Measurements from ENCODE around the gene SUSD4. TPM values are rescaled to one million over a fixed set of nuclear protein-coding genes. Genes with fewer than 3 reads are reported as not detected.

Gene SUSD4
- total RNA-seq, 1 donor from 2014 or later = 0.79 TPM

DNA sequence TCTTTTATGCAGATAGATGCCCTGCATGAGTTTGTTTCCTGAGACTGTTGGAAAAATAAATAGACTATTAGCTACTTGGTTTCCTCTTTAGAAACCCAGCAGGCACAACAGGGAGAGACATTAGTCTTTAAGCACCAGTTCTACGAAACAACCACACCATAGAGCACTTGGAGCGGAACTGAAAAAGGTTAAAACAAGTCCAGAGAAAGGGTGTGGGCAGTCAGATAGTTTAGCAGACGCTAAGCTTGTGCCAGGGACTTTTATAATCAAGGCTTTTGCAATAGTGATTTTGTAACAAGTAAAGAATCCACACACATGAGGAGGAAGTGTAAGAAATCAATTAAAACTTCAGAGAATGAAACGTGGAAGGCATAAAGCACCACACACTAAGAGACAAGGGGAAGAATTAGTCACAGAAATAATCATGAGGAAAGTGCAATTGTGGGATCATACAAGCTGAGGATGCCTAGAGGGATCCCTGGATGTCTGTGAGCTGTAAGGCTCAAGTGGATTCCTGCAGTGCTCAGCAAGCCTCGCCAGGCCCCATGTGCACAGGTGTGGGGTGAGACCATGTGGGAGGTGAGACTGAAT, 183.2 kb downstream of the SUSD4 start:
- H3K36me3 ChIP-seq (ENCODE audit: control insufficient read depth, insufficient read depth, low read length) = no peaks in the 10 kb centered on the region
- no peak for TF ChIP-seq CTCF (IDR thresholded peaks at IDR 0.05; ENCODE audit: insufficient read depth, low read length, severe bottlenecking)
- no peaks in the 10 kb centered on the region for H3K27me3 ChIP-seq (ENCODE audit: control insufficient read depth, insufficient read depth, low read length)
- FAIRE-seq (peak; percentile 89), DNase-seq (ENCODE audit: low read depth) (peak; percentile 87)
- no peak overlapping the region for H3K4me3 ChIP-seq (ENCODE audit: low read depth, low read length)

DNA sequence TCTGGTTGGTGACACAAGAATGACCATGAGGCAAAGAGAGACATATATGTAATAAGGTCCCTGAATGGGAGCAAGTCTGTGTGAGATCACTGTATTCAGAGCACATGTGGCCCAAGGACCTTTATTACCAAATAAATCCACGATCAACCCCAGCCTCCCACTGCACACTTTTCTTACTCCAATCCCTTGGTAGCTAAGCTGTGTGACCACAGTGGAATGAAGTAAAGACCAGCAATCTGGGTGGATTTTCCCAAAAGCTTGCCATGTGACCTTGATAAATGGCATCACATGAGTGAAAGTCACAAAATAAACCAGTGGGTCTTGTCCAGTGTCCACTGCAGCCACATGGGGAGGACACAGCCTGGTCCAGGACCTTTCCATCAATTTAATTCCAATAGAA, 184.2 kb downstream of the SUSD4 start:
- no peak for DNase-seq (ENCODE audit: low read depth)
- Histone ChIP-seq H3K36me3 (ENCODE audit: control insufficient read depth, insufficient read depth, low read length) (no peaks in the 10 kb centered on the region), H3K4me3 (ENCODE audit: low read depth, low read length) (no peak overlapping the region), H3K27me3 (ENCODE audit: control insufficient read depth, insufficient read depth, low read length) (no peaks in the 10 kb centered on the region)
- TF ChIP-seq CTCF (IDR thresholded peaks at IDR 0.05; ENCODE audit: insufficient read depth, low read length, severe bottlenecking) = no peak
- no peak for FAIRE-seq

DNA sequence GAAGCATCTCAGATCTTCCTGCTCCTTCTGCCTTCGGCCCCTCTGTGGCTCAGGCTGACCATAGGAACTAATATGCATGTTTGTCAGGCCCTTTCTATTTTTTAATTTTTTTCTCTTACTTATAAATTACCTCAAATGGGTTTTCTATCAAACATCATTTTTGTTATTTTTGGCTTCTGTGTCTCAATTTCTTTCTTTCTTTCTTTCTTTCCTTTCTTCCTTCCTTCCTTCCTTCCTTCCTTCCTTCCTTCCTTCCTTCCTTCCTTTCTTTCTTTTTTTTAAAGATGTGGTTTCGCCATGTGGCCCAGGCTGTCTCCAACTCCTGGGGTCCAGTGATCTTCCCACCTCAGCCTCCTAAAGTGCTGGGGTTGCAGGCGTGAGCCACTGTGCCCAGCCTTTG, 184.7 kb downstream of the SUSD4 start:
- FAIRE-seq (no peak), DNase-seq (ENCODE audit: low read depth) (no peak)
- Histone ChIP-seq H3K36me3 (ENCODE audit: control insufficient read depth, insufficient read depth, low read length) (no peaks in the 10 kb centered on the region), H3K4me3 (ENCODE audit: low read depth, low read length) (no peak overlapping the region), H3K27me3 (ENCODE audit: control insufficient read depth, insufficient read depth, low read length) (no peaks in the 10 kb centered on the region)
- no peak for TF ChIP-seq CTCF (IDR thresholded peaks at IDR 0.05; ENCODE audit: insufficient read depth, low read length, severe bottlenecking)

DNA sequence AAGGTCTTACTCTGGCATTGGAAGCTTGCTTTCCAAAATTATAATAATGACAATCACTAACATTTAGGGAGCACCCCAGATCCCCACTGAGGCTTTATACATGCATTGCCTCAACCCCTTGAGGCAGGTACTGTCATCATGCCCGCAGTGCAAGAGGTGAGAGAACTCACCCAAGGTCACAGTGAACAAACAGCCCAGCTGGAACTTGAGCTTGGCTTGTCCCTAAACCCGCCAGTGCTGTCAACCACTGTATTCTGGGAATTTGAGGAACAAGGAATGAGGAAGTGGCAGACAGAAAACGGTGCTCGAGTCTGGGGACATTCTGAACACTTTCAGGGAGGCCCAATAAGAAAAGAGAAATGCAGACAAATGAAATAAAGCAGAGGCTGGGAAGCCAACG, 186.3 kb downstream of the SUSD4 start:
- TF ChIP-seq CTCF (IDR thresholded peaks at IDR 0.05; ENCODE audit: insufficient read depth, low read length, severe bottlenecking) = no peak
- Histone ChIP-seq H3K27me3 (ENCODE audit: control insufficient read depth, insufficient read depth, low read length) (no peaks in the 10 kb centered on the region), H3K36me3 (ENCODE audit: control insufficient read depth, insufficient read depth, low read length) (no peaks in the 10 kb centered on the region), H3K4me3 (ENCODE audit: low read depth, low read length) (no peak overlapping the region)
- FAIRE-seq = no peak
- DNase-seq (ENCODE audit: low read depth) = no peak

DNA sequence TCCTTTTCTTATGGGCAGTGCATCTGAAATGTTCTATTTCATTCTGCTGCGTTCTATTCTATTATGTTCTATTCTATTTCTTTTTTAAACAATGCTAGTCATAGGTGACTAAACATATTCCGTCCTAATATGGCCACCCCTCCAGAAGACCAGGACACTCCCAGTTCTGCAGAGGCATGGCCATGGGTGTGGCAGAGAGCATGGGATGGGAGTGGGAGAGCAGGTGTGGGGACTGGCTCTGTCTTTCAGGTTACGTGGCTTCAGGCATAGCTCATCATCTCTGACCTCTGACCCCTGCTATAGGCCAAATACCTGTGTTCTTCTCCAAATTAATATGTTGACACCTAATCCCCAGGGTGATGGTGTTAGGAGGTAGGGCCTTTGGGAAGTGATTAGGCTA, 187.5 kb downstream of the SUSD4 start:
- Histone ChIP-seq H3K36me3 (ENCODE audit: control insufficient read depth, insufficient read depth, low read length) (no peaks in the 10 kb centered on the region), H3K27me3 (ENCODE audit: control insufficient read depth, insufficient read depth, low read length) (no peaks in the 10 kb centered on the region), H3K4me3 (ENCODE audit: low read depth, low read length) (no peak overlapping the region)
- DNase-seq (ENCODE audit: low read depth) (peak; percentile 31), FAIRE-seq (peak; percentile 64)
- no peak for TF ChIP-seq CTCF (IDR thresholded peaks at IDR 0.05; ENCODE audit: insufficient read depth, low read length, severe bottlenecking)

DNA sequence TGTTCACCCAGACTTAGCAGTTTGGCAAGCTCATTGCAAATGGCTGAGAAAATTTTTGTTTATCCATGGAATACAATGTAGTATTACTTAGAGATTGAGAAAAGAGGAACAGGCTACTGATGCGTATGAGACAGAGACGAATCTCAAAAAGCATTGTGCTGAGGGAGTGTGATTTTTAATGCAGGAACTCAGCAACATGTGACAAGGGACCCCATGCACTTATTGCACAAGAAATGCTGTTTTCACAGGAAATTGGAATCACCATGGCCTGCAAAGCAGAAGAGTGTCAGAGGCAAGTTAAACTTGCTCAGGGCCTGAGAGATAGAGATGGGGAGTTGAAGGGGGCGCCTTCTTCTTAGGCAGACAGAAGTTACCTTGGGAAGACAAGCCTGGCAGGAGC, 188.3 kb downstream of the SUSD4 start:
- H3K27me3 ChIP-seq (ENCODE audit: control insufficient read depth, insufficient read depth, low read length) = no peaks in the 10 kb centered on the region
- no peak for TF ChIP-seq CTCF (IDR thresholded peaks at IDR 0.05; ENCODE audit: insufficient read depth, low read length, severe bottlenecking)
- no peaks in the 10 kb centered on the region for H3K36me3 ChIP-seq (ENCODE audit: control insufficient read depth, insufficient read depth, low read length)
- H3K4me3 ChIP-seq (ENCODE audit: low read depth, low read length) = no peak overlapping the region
- FAIRE-seq = no peak
- DNase-seq (ENCODE audit: low read depth) = no peak
